ENCODE data around the gene MGARP.
"Not testable (repeated sequence)": the region's sequence is repeated elsewhere in the genome, so short reads cannot be mapped to it uniquely, and the experiment has no call there.

Gene MGARP

DNA sequence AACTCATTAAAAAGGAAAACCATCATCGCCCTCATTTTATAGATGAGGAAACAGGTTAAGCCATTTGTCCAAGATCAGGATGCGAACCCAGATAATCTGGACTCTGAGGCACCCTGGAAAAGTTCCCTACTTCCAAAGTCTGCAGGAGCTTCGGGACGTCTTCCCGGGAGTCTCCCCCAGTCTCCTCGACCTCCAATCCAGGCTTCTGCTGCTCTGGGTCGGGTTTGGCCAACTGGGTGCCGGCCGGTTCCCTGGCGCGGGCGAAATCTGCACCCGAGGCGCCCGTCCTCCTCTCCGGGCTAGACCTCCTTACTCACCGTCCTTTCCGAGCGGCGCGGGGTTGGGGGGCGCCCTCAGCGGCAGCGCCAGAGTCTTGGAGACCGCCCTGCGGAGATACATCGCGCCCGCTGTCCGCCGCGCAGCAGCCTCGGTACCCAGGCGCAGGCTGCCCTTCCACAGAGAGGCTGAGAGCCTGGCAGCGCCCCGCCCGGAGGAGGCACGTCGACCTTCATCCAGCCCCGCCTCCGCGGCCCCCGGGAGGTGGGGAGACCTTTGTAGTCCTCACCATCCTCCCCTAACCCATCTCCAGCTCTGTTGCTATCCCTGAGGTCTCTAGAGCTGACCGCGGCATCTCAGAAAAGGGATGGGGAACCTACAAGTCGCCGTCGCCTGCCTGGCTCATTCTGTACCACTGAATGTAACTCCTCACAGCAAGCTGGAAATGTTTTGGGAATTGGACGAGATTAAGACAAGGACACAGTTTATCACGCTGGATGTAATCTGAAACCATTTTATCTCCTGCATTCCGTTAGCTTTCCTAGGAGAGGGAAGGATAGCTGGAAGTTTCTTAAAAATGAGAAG is at the start of gene MGARP:
Gene MGARP (minus strand): TSS at position 466 of the 861 bp plus-strand sequence. CDS start 67 bp downstream, at position 399.
- no peak for DNase-seq

GRCh38 chr4:139329665-139330200 is 49.7 kb upstream of the MGARP start:
- DNase-seq = no peak

- no peak for DNase-seq
Measured at GRCh38 chr4:139324620-139325019, 44.6 kb upstream of the MGARP start.

DNA sequence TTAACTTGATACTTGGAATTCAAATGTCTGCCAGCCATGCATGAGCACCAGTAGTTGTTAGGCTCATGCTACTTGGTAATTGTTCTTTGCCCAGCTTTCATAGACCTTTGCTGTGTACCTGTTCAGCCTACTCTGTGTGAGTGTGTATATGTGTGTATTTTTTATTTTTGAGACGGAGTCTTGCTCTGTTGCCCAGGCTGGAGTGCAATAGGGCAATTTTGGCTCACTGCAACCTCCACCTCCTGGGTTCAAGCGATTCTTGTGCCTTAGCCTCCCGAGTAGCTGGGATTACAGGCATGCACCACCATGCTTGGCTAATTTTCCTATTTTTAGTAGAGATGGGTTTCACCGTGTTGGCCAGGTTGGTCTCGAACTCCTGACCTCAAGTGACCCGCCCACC is 42.5 kb upstream of the MGARP start:
- DNase-seq = not testable (repeated sequence)

- DNase-seq = not testable (repeated sequence)
Measured at GRCh38 chr4:139322070-139322469, 42.0 kb upstream of the MGARP start.

GRCh38 chr4:139319571-139319970 is 39.5 kb upstream of the MGARP start:
- DNase-seq = no peak

DNA sequence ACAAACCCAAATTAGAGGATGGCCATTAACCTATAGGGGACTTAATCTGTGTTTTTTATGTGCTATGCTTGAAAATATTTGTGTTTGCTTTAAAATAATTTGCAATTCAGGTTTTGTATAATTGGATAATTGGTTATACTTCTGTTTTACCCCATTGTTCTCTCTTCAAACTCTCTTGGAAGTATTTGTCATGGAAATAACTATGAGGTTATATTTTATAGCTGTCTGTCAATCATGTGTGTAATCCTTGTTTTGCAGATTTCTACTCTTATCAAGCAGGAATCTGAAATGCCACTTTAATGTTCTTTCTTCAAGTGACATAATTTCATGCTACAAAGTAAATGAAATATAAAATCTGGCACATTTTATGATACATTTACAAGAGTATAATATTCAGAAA is 37.6 kb upstream of the MGARP start:
- DNase-seq = no peak

GRCh38 chr4:139316733-139317132 is 36.7 kb upstream of the MGARP start:
- no peak for DNase-seq

- no peak for DNase-seq
Measured at GRCh38 chr4:139315221-139315675, 35.2 kb upstream of the MGARP start.

DNA sequence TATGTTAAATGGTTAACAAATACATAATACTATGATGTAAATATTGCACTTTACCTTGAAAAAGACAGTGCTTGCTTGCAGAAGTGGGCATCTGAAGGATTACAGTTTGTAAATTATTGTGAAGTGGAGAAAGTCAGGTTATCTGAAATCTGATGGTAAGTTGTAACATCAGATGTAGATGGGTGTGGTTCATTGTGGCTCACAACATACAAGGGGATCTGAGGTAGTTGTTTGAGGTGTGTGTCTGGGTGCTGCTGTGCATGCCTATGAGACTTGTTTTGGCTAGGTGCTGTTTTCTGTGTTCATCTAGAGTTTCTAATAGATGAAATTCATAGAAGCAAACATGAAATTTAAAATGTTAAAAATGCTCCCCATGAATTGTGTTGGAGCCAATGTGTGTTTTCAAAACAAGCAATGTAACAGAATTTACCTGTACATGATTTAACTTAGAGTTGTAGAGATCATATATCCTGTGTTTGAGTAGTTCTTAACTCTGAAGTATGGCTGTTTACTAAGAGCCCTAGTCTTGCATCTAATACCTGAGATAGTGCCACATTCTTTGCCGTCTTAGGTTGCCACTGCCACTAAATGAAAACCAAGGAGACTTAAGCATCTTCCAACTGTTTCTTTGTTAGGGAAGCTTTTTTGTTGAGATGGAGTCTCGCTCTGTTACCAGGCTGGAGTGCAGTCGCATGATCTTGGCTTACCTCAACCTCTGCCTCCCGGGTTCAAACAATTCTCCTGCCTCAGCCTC is 34.2 kb upstream of the MGARP start:
- no peak for DNase-seq

DNA sequence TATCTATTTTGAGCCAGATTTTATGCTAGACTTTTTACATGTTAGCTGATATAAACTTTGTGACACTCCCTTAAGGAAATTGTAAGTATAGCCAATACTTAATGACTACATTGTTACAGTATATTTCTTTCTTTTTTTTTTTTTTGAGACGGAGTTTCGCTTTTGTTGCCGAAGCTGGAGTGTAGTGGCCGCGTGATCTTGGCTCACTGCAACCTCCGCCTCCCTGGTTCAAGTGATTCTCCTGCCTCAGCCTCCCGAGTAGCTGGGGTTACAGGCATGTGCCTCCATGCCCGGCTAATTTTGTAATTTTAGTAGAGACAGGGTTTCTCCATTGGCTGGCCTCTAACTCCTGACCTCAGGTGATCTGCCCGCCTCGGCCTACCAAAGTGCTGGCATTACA is 33.4 kb upstream of the MGARP start:
- DNase-seq = not testable (repeated sequence)

GRCh38 chr4:139312552-139313332 is 32.7 kb upstream of the MGARP start:
- no peak for DNase-seq

GRCh38 chr4:139311909-139312308 is 31.9 kb upstream of the MGARP start:
- DNase-seq = no peak

GRCh38 chr4:139304920-139305319 is 24.9 kb upstream of the MGARP start:
- no peak for DNase-seq

DNA sequence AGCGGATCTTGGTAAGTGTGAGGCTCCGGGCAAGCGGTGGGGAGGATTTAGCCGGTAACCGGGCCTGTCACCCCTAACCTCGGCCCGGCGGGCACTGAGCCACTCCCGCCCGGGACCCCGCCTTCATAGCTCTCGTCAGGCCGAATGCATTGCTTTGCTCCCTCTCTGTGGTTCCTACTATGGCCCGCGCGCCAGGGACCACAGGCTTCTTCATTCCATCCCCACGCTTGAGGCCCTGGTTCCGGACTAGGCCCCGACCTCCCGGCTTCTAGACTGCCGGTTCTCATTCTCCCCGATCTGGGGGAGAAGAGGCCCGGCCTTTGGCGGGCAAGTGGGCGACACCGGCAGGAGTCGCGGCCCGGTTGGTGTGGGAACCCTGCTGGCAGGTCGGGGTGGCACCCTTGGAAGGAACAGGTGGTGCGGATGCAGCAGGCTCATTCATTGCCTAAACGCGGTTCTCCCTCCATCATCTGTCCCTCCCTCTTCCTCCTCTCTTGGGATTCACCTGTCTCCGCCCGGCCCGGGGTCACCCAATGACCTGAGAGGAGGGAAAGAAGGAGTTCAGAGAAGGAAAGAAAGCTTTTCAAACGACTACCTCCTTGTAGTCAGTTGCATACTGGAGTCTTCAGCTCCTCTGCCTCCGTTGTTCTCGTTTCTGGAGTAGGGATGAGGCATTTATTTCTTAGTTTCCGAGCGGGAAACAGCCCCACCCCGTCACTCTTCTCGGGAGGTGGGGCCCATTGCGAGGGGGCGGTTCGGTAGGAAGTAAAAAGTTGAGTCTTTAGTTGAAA is 22.0 kb upstream of the MGARP start, which contains the start of gene NDUFC1:
Gene NDUFC1 (minus strand): TSS at position 657 of the 791 bp plus-strand sequence. CDS start 6,679 bp downstream, outside the sequence.
- peak; percentile 59 for DNase-seq

DNA sequence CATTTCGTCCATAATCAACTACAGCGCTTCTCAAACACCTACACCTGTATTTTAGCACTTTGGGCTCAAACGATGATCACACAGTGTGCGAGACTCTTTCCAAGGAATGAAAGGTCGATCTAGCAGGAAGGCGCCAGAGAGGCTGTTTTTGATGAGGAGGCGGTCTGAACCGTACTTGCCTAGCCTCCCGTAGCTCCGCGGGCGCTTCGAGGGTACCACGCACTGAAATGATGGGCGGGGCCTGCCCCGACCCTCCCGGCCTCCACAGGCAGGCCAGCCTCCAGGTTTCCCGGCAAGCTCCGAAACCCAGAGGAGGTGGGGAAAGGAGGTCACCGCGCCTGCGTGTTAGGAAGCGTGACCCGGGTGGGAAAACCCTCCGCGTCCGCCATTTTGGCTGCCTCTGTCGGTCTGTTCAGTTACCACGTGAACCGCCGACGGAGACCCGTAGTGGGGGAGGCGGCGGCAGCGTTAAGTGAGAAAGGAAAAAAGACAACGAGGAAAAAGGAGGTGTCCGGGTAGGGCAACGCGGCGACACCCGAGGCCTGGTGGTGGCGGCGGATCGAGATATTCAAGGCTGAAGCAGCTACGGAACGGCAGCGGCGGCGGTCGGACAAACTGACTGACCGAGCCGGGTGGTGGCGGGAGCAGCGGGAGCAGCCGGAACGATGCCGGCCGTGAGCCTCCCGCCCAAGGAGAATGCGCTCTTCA is 21.2 kb upstream of the MGARP start, which contains the start of gene NAA15:
Gene NAA15 (plus strand): TSS at position 393 of the 708 bp plus-strand sequence. CDS start 273 bp downstream, at position 666.
- DNase-seq = peak; percentile 96

- DNase-seq = peak; percentile 33
Measured at GRCh38 chr4:139300431-139301112, 20.5 kb upstream of the MGARP start.

- DNase-seq = no peak
Measured at GRCh38 chr4:139299536-139299935, 19.5 kb upstream of the MGARP start.

DNA sequence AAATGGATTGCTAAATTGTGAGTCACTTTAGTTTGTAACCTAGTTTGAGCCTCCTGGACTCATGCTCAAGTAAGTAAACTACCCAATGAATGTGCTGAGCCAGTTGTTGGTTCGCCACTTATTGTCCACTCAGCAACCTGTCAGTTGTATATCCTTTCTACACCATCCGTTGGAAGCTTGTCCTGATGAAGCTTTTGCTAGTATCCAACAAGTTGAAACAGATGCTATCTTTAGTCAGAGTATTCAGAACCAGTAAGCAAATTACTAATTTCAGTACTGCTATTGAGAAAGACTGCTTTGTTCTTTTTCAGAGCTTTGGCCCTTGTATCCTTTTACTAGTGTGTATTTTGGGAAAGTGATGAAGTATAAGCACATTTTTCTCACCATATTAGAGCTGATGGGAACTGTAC is 17.0 kb upstream of the MGARP start:
- no peak for DNase-seq

DNA sequence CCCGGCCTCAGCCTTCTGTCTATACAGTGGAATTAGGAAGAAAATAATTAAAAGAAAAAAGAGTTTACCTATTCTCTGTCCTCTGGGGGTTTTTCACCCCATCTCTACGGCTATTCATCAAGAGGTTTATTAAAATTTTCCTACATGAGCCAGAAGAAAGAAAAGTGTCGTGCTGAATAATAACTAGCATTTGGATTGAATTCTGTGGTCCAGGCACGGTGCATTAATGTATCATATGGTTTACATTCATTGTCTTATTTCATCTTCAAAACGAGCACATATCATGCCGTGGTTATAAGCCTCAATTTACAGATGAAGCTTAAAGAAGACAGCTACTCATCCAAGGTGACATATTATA is 15.9 kb upstream of the MGARP start:
- DNase-seq = no peak

All from NCI-H146 (cell line).